Measurements from ENCODE around the gene PRPH.

Gene PRPH

GRCh38 chr12:49347311-49348193, 52.6 kb downstream of the PRPH start:
- peak; percentile 10 for DNase-seq
